Stimulated activated CD8-positive, alpha-beta memory T cell treated with anti-CD3 and anti-CD28 coated beads, Interleukin-15, amount 100 ng/mL, for 1 hour (primary cell): ENCODE results near the gene EID2B.

Source experiments
- DNase-seq: peaks from one replicate; pipeline ENCODE4 v3.0.0-alpha.2; 2020; ENCODE audit warnings: low read depth

EID2B gene

DNA sequence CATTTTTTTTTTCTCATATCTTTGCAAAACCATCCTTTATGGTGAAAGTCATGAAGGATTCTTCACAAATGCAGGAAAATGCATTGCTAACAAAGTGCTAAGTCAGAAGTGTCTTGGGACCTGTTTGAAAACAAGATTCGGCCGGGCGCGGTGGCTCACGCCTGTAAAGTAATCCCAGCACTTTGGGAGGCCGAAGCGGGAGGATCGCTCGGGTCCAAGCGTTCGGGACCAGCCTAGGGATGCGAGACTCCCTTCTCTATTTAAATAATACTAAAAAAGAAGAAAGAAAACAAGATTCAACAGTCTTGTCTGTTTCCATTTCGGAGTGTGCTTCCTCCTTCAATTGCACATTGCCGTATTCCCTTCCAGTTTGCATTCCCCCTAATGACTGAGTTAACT lies 819 bp downstream of the EID2B start:
- no peak for DNase-seq

DNA sequence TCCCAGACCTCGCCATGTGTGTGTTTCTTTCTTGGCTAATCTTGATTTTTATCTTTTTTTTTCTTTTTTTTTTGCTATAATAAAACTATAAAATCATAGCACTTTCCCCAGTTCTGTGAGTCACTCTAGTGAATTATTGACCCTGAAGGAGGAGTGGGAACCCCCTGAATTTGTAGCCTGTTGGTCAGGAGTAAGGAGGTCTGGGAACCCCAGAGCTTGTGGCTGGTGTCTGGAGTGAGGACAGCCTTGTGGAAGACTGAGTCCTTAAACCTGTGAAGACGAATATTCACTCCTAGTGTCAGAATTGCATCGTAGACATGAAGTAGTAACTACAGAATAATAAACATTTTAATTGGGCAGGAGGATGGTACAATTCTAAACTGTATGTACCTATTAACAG lies 7.4 kb downstream of the EID2B start:
- no peak for DNase-seq

DNA sequence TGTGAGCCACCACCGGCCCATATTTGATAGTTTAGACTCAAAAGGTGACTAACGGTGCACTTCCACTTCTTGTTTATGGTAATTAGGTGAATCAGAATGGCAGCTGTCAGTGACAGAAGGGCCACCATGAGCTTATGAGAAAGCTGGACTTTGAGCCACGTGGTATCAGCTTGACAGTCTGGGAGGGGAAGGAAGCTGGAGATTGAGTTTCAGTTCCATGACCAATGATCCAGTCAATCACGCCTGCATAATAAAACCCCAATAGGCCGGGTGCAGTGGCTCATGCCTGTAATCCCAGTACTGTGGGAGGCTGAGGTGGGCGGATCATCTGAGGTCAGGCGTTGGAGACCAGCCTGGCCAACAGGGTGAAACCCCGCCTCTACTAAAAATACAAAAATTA lies 8.2 kb downstream of the EID2B start:
- no peak for DNase-seq

DNA sequence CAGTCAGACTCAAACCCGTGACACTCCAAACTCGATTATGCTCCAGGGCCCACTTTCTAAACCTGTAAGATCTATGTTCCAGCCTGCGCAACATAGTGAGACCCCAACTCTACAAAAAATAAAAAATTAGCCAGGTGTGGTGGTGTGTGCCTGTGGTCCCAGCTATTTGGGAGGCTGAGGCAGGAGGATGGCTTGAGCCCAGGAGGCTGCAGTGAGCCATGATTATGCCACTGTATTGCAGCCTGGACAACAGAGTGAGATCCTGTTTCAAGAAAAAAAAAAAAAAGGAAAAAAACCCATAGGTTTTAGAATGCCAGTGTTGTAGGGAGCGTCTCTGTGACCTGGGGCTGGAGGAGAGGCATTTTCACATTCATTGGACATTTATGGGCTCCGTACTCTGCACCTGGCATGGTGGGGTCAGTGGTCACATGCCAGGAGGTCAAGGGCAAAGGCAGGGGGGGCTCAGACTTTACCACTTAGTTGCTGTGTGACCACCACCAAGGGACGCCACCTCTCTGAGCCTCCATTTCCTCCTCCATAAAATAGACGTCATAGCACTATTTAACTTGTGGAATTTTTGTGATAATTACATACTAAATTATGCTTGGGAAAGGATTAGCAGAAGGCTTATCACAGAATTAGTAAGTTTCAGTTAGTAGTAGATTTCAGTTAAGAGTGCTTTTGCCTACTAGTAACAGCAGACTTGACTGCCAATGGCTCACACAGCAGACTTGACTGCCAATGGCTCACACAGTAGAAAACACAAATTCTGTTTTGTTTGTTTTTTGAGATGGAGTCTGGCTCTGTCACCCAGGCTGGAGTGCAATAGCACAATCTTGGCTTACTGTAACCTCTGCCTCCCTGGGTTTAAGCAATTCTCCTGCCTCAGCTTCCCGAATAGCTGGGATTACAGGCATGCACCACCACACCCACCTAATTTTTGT lies 11.8 kb downstream of the EID2B start:
- DNase-seq, result no peak

DNA sequence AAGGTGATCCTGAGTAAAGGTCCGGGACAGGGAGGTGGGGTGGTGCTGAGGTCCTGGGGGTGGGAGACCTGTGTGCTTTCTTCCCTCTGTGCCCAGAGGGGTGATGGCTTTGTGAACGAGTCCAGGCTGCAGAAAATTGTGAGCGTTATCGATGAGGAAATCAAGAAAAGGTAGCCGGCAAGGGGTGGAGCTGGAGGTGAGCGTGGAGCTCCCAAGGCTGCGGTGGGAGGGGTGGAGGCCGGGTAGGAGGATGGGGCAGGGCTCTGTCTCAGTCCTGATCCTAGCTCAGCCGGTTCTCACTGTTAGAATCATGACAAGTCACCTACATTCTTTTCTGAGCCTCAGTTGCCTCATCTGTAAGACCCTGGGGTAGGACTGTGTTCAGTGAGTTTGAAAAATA lies 13.7 kb downstream of the EID2B start:
- DNase-seq, result no peak

- DNase-seq, result no peak
Measured at GRCh38 chr19:39518458-39518857, 14.2 kb downstream of the EID2B start.

DNA sequence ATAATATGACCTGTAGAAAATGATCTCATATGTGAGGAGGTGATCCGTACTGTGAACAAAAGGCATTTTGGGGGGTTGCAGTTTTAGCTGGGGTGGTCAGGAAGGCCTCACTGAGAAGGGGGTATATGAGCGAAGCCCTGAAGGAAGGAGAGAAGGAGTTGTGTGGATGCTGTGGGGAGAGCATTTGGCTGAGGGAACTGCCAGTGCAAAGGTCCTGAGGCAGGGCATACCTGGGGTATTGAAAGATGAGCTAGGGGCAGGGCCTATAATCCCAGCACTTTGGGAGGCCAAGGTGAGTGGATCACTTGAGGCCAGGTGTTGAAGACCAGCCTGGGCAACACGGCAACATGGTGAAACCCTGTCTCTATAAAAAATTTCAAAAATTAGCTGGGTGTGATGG lies 15.2 kb downstream of the EID2B start:
- no peak for DNase-seq

DNA sequence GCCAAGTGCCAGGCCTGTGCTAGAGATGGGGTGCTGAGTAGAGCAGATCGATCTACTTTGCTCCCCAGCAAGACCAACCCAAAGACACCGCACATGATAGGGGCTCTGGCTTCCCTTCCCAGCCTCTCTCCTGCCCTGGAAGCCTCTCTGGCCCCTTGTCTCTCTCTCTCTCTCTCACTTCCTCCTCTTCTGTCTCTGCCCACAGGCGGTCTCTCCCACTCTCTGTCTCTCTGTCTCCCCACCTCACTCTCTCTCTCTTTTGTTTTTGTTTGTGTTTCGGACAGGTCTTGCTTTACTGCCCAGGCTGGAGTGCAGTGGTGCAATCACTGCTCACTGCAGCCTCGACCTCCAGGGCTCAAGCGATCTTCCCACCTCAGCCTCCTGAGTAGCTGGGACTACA lies 16.4 kb downstream of the EID2B start:
- no peak for DNase-seq

- no peak for DNase-seq
Measured at GRCh38 chr19:39515551-39516191, 17.0 kb downstream of the EID2B start.

GRCh38 chr19:39514840-39515550 lies 17.7 kb downstream of the EID2B start, which contains the start of gene SELENOV:
Gene SELENOV, plus strand, starts transcription at chr19:39515139. Its CDS starts 74 bp downstream, at chr19:39515213.
- no peak for DNase-seq

- DNase-seq, result no peak
Measured at GRCh38 chr19:39512988-39513387, 19.7 kb downstream of the EID2B start.

- no peak for DNase-seq
Measured at GRCh38 chr19:39509233-39509632, 23.4 kb downstream of the EID2B start.

DNA sequence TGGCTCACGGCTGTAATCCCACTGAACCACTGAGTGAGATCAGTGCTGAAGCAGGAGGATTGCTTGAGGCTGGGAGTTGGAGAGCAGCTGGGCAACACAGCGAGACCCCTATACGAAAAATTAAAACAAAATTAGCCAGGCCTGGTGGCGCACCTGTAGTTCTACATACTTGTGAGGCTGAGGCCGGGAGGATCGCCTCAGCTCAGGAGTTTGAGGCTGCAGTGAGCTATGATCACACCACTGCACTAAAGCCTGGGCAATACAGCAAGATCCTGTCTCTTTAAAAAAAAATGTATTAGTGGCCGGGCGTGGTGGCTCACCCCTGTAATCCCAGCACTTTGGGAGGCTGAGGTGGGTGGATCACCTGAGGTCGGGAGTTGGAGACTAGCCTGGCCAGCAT lies 24.0 kb downstream of the EID2B start:
- no peak for DNase-seq

DNA sequence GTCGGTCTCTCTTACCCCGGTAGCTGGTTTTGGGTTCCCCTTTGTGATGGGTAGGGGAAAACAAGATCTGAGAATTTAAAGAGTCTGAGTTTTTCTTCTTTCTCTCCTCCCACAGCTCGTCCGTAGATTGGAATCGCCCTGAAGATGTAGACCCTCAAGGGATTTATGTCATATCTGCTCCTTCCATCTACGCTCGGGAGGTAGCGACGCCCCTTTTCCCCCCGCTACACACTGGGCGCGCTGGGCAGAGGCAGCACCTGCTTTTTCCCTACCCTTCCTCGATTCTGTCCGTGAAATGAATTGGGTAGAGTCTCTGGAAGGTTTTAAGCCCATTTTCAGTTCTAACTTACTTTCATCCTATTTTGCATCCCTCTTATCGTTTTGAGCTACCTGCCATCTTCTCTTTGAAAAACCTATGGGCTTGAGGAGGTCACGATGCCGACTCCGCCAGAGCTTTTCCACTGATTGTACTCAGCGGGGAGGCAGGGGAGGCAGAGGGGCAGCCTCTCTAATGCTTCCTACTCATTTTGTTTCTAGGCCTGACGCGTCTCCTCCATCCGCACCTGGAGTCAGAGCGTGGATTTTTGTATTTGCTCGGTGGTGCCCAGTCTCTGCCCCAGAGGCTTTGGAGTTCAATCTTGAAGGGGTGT lies 24.8 kb downstream of the EID2B start:
- no peak for DNase-seq

DNA sequence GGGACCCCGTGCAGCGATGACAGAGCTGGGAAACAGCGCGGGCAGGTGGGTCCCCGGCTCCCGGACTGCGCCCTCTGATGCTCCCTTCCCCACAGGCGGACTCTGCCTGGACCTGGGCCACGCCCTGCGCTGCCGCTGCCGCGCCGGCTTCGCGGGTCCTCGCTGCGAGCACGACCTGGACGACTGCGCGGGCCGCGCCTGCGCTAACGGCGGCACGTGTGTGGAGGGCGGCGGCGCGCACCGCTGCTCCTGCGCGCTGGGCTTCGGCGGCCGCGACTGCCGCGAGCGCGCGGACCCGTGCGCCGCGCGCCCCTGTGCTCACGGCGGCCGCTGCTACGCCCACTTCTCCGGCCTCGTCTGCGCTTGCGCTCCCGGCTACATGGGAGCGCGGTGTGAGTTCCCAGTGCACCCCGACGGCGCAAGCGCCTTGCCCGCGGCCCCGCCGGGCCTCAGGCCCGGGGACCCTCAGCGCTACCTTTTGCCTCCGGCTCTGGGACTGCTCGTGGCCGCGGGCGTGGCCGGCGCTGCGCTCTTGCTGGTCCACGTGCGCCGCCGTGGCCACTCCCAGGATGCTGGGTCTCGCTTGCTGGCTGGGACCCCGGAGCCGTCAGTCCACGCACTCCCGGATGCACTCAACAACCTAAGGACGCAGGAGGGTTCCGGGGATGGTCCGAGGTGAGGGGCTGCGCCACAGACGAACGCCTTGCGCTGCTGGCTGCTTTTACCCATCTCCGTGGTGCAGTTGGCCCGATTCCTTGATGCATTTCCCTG lies 25.5 kb downstream of the EID2B start:
- no peak for DNase-seq

DNA sequence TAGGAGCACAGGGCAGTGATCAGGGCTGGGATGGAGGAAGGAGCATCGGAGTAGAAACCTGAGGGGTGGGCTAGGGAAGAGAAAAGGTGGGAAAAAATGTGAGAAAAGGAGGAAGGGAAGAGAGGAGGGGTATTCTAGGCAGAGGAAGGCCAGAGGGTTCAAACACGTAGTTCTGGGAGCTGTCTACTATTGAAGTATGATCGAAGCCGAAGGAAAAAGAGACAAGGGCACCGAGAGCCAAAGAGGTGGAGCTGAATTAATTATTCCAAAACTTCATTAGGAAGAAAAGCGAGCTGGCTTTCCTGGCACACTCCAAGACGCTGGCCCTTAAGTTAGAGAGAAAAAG lies 26.1 kb downstream of the EID2B start:
- no peak for DNase-seq

GRCh38 chr19:39502640-39503417 lies 29.8 kb downstream of the EID2B start:
- DNase-seq, result peak; percentile 38

DNA sequence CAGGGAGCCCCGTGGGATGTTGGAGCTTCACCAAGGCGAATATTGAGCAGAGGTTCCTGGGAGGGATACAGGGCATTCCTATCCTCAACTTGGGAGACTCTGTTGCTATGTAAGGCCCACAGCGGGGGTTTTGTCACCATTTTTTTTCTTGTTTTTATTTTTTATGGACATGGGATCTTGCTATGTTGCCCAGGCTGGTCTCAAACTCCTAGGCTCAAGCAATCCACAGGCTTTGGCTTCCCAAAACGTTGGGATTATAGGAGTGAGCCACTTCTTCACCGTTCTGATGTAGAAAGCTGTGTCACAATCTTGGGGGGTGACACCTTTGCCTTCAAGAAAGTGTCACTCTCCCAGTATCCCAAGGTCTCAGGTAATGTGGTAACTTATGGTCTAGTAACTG lies 31.3 kb downstream of the EID2B start:
- DNase-seq, result no peak

DNA sequence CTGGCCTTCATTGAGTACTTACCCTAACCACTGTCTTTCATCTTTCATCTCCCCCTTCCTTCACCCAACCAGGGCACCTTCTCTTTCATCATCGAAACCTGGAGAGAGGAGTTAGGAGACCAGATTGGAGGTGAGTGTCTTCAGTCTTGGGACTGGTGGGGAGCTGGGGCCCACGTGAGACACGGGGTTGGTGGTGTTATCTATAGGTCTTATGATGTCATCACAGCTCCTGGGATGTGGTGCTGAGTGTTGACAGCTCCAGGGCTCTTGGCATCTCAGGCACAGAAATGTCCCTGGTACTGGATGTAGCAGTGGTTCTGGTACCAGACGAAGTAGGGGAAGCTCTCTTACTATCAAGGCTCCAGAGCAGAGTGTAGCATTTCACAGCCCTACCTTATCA lies 32.1 kb downstream of the EID2B start:
- no peak for DNase-seq

GRCh38 chr19:39499932-39500331 lies 32.7 kb downstream of the EID2B start:
- DNase-seq, result no peak
